Spleen (tissue), 7 donors: Measurements from ENCODE around the gene DIO3.

ENCODE experiments used
- CTCF ChIP-seq, 11 experiments: fragments of 200-600 bp in 7 of 11; fragments of 450-650 bp in 4 of 11; sonication (generic) in 4 of 11; IDR thresholded peaks in 8 of 11; conservative IDR thresholded peaks in 3 of 11; 1 replicate in 7 of 11; 2 replicates in 4 of 11; pipeline versions ENCODE4 v1.4.0 to v1.8.0; 2016 to 2021; ENCODE audit warnings: antibody characterized with exemption in 11 of 11, inconsistent platforms in 4 of 11, mild to moderate bottlenecking in 1 of 11
- POLR2AphosphoS5 ChIP-seq, 3 donors: sonication (generic); formaldehyde crosslinking; IDR thresholded peaks; one replicate each; pipeline ENCODE4 v1.5.1; 2017; ENCODE audit warnings: antibody characterized with exemption in 3 of 3
- donor health status: DM: no; HTN: no; CAD: no; lungs with moderate emphysema.
- donor health status: DM: no; HTN: no; CAD: no.
- donor health status: DM: no; HTN: no; CAD: no.

GRCh38 chr14:101595349-101595748 lies 34.1 kb downstream of the DIO3 start:
- no peak for TF ChIP-seq POLR2AphosphoS5 (IDR thresholded peaks at IDR 0.05)
- TF ChIP-seq CTCF (IDR thresholded peaks at IDR 0.05 in 8 of 11, conservative IDR thresholded peaks at IDR 0.05 in 3 of 11) = no peak
